ENCODE data around the gene TRUB2.

The TRUB2 gene

GRCh38 chr9:128266868-128267590, 55.2 kb downstream of the TRUB2 start:
- no peak for DNase-seq (ENCODE audit: low read depth in 1 of 2, low spot score in 1 of 2)
- TF ChIP-seq JUND (IDR thresholded peaks at IDR 0.05; ENCODE audit: low read depth), result no peak
- in situ Hi-C loops (cut with HindIII; ENCODE audit: low pct_unique_long_range_greater_than_20kb, low sequenced_read_pairs), result no loop called here

- in situ Hi-C loops (cut with HindIII; ENCODE audit: low pct_unique_long_range_greater_than_20kb, low sequenced_read_pairs), result no loop called here
- no peak for TF ChIP-seq JUND (IDR thresholded peaks at IDR 0.05; ENCODE audit: low read depth)
- DNase-seq (ENCODE audit: low read depth in 1 of 2, low spot score in 1 of 2), result no peak
Measured at GRCh38 chr9:128265348-128265847, 56.8 kb downstream of the TRUB2 start.

GRCh38 chr9:128262687-128263086, 59.6 kb downstream of the TRUB2 start:
- in situ Hi-C loops (cut with HindIII; ENCODE audit: low pct_unique_long_range_greater_than_20kb, low sequenced_read_pairs), result no loop called here
- DNase-seq (ENCODE audit: low read depth in 1 of 2, low spot score in 1 of 2), result no peak
- TF ChIP-seq JUND (IDR thresholded peaks at IDR 0.05; ENCODE audit: low read depth), result no peak

- in situ Hi-C loops (cut with HindIII; ENCODE audit: low pct_unique_long_range_greater_than_20kb, low sequenced_read_pairs), result no loop called here
- TF ChIP-seq JUND (IDR thresholded peaks at IDR 0.05; ENCODE audit: low read depth), result no peak
Measured at GRCh38 chr9:128260340-128260739, 61.9 kb downstream of the TRUB2 start.

GRCh38 chr9:128259156-128259555, 63.1 kb downstream of the TRUB2 start:
- peak in 1 of 2 experiments; percentile 33 for DNase-seq (ENCODE audit: low read depth in 1 of 2, low spot score in 1 of 2)
- TF ChIP-seq JUND (IDR thresholded peaks at IDR 0.05; ENCODE audit: low read depth), result no peak
- in situ Hi-C loops (cut with HindIII; ENCODE audit: low pct_unique_long_range_greater_than_20kb, low sequenced_read_pairs), result no loop called here

More at GRCh38 chr9:128260340-128260739, 61.9 kb downstream of the TRUB2 start:
- no peak for DNase-seq (ENCODE audit: low read depth in 1 of 2, low spot score in 1 of 2)

- TF ChIP-seq JUND (IDR thresholded peaks at IDR 0.05; ENCODE audit: low read depth), result no peak
- in situ Hi-C loops (cut with HindIII; ENCODE audit: low pct_unique_long_range_greater_than_20kb, low sequenced_read_pairs), result no loop called here
- no peak for DNase-seq (ENCODE audit: low read depth in 1 of 2, low spot score in 1 of 2)
Measured at GRCh38 chr9:128258326-128258725, 63.9 kb downstream of the TRUB2 start.

- in situ Hi-C loops (cut with HindIII; ENCODE audit: low pct_unique_long_range_greater_than_20kb, low sequenced_read_pairs), result no loop called here
- DNase-seq (ENCODE audit: low read depth in 1 of 2, low spot score in 1 of 2), result no peak
- no peak for TF ChIP-seq JUND (IDR thresholded peaks at IDR 0.05; ENCODE audit: low read depth)
Measured at GRCh38 chr9:128257907-128258306, 64.3 kb downstream of the TRUB2 start.

GRCh38 chr9:128257086-128257825, 65.0 kb downstream of the TRUB2 start:
- in situ Hi-C loops (cut with HindIII; ENCODE audit: low pct_unique_long_range_greater_than_20kb, low sequenced_read_pairs), result no loop called here
- no peak for DNase-seq (ENCODE audit: low read depth in 1 of 2, low spot score in 1 of 2)
- TF ChIP-seq JUND (IDR thresholded peaks at IDR 0.05; ENCODE audit: low read depth), result no peak

Data from T47D (cell line).